CD4-positive, alpha-beta T cell treated with Interleukin-2 at 100 ng/mL for 4 hours (primary cell): ENCODE measurements around the gene ACSM2B.
"Not testable (repeated sequence)": the region's sequence is repeated elsewhere in the genome, so short reads cannot be mapped to it uniquely, and the experiment has no call there.

Source experiments
- DNase-seq: peaks from one replicate; pipeline ENCODE4 v3.0.0-alpha.2; 2020; ENCODE audit warnings: low spot score

The ACSM2B gene

GRCh38 chr16:20532284-20532792 is 43.8 kb downstream of the ACSM2B start:
- DNase-seq = not testable (repeated sequence)

- not testable (repeated sequence) for DNase-seq
These were observed 44.4 kb downstream of the ACSM2B start for GRCh38 chr16:20531795-20532194.

DNA sequence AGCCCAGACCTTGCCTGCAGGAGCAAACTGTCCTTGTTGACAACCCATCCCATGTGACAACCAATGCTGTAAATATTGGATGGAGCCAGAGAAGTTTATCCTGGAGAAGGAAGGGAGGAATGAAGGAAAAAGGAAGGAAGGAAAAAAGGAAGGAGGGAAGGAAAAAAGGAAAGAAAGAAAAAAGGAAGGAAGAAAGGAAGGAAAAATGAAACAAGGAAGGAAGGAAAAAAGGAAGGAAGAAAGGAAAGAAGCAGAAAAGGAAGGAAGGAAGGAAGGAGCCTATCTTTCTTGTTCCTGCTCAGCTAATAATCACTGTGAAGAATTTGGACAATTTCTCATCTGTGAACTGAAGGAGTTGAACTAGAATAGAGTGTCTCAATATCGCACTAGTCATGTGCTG is 56.1 kb downstream of the ACSM2B start:
- DNase-seq = no peak

DNA sequence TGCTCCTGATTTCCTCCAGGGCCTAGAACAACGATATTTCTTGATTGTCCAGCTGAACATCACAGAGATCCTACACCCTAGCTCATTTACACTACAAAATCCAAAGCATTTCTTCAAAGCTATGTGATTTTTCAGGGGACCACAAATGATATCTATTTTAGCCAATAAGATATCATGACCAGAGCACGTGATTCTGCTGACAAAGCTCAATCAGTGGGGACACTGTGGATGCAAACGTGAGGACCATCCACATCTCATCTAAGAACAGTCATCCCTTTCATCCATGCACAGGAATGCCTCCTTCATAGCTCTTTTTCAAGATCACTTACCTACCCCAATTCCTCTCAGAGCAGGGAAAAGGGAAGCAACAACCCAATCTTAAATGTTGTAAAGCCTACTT is 56.9 kb downstream of the ACSM2B start:
- no peak for DNase-seq

- no peak for DNase-seq
These were observed 59.0 kb downstream of the ACSM2B start for GRCh38 chr16:20517149-20517548.

GRCh38 chr16:20515688-20516090 is 60.5 kb downstream of the ACSM2B start:
- no peak for DNase-seq

- DNase-seq = no peak
These were observed 65.8 kb downstream of the ACSM2B start for GRCh38 chr16:20510323-20510722.

DNA sequence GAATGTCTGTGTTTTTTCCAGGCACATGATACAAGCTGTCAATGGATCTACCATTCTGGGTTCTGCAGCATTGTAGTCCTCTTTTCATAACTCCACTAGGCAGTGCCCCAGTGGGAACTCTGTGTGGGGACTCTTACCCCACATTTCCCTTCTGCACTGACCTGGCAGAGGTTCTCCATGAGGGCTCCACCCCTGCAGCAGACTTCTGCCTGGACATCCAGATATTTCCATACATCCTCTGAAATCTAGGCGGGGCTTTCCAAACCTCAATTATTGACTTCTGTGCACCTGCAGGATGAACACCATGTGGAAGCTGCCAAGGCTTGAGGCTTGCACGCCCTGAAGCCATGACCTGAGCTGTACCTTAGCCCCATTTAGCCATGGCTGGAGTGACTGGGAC is 68.9 kb downstream of the ACSM2B start:
- DNase-seq = no peak

GRCh38 chr16:20504418-20504817 is 71.7 kb downstream of the ACSM2B start:
- DNase-seq = no peak

DNA sequence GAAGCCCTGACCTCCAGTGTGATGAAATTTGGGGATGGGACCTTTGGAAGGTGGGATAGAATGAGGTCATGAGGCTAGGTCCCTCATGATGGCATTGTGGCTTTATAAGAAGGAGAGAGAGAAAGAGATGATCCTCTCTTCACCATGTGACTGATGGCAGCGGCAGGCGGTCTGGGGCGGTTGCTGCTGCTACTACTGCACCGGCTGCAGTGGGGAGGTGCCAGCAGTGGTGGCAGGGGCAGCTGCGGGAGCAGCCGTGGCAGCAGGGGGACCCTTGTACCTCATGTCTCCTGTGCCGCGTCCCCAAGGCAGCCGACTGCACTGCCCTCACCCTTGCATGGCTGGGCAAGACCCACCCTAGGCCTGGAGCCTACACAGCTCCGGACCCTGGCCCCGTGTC is 84.7 kb downstream of the ACSM2B start:
- not testable (repeated sequence) for DNase-seq

DNA sequence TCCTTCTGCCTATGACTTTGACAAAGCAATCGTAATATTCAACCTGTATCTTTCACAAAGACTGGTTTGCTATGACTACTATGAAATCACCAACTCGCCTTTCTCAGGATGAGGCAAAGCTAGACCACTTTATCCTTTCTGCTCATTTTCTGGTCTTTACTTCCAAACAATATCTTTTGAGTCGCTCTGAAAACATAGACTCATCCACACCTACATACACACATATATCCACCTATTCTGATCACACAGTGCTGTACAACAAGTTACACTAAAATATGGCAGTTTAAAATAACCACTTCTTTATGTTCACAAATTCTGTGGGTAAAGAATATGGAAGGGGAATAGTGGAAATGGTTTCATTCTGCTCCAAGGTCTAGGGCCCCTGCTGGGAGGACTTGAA is 85.2 kb downstream of the ACSM2B start:
- not testable (repeated sequence) for DNase-seq
